ENCODE results near the gene MAGOH. TPM values are rescaled to one million over a fixed set of nuclear protein-coding genes. Genes with fewer than 3 reads are reported as not detected.

The MAGOH gene
- total RNA-seq, 1 experiment from 2014 or later, result 37.7 TPM

GRCh38 chr1:53273526-53273925 lies 35.2 kb upstream of the MAGOH start:
- no peak for DNase-seq (ENCODE audit: low read depth, low spot score)
- in situ Hi-C loops (cut with HindIII; ENCODE audit: low pct_unique_long_range_greater_than_20kb, low sequenced_read_pairs), result no loop called here

GRCh38 chr1:53272349-53272748 lies 34.0 kb upstream of the MAGOH start:
- in situ Hi-C loops (cut with HindIII; ENCODE audit: low pct_unique_long_range_greater_than_20kb, low sequenced_read_pairs), result no loop called here
- DNase-seq (ENCODE audit: low read depth, low spot score), result no peak

- DNase-seq (ENCODE audit: low read depth, low spot score), result no peak
- in situ Hi-C loops (cut with HindIII; ENCODE audit: low pct_unique_long_range_greater_than_20kb, low sequenced_read_pairs), result no loop called here
Measured at GRCh38 chr1:53271446-53272090, 33.2 kb upstream of the MAGOH start.

GRCh38 chr1:53270873-53271272 lies 32.6 kb upstream of the MAGOH start:
- DNase-seq (ENCODE audit: low read depth, low spot score), result no peak
- in situ Hi-C loops (cut with HindIII; ENCODE audit: low pct_unique_long_range_greater_than_20kb, low sequenced_read_pairs), result no loop called here

- in situ Hi-C loops (cut with HindIII; ENCODE audit: low pct_unique_long_range_greater_than_20kb, low sequenced_read_pairs), result no loop called here
- DNase-seq (ENCODE audit: low read depth, low spot score), result no peak
Measured at GRCh38 chr1:53270107-53270506, 31.8 kb upstream of the MAGOH start.

- DNase-seq (ENCODE audit: low read depth, low spot score), result no peak
- in situ Hi-C loops (cut with HindIII; ENCODE audit: low pct_unique_long_range_greater_than_20kb, low sequenced_read_pairs), result no loop called here
Measured at GRCh38 chr1:53267761-53268160, 29.4 kb upstream of the MAGOH start.

- peak; percentile 22 for DNase-seq (ENCODE audit: low read depth, low spot score)
- in situ Hi-C loops (cut with HindIII; ENCODE audit: low pct_unique_long_range_greater_than_20kb, low sequenced_read_pairs), result no loop called here
Measured at GRCh38 chr1:53266038-53266437, 27.7 kb upstream of the MAGOH start.

- DNase-seq (ENCODE audit: low read depth, low spot score), result no peak
Measured at GRCh38 chr1:53265581-53265980, 27.3 kb upstream of the MAGOH start.

GRCh38 chr1:53264048-53264447 lies 25.7 kb upstream of the MAGOH start:
- DNase-seq (ENCODE audit: low read depth, low spot score), result no peak
- in situ Hi-C loops (cut with HindIII; ENCODE audit: low pct_unique_long_range_greater_than_20kb, low sequenced_read_pairs), result no loop called here

More at GRCh38 chr1:53265581-53265980, 27.3 kb upstream of the MAGOH start:
- in situ Hi-C loops (cut with HindIII; ENCODE audit: low pct_unique_long_range_greater_than_20kb, low sequenced_read_pairs), result no loop called here

GRCh38 chr1:53262000-53262399 lies 23.7 kb upstream of the MAGOH start:
- DNase-seq (ENCODE audit: low read depth, low spot score), result no peak
- in situ Hi-C loops (cut with HindIII; ENCODE audit: low pct_unique_long_range_greater_than_20kb, low sequenced_read_pairs), result no loop called here

- DNase-seq (ENCODE audit: low read depth, low spot score), result no peak
- in situ Hi-C loops (cut with HindIII; ENCODE audit: low pct_unique_long_range_greater_than_20kb, low sequenced_read_pairs), result no loop called here
Measured at GRCh38 chr1:53260631-53261247, 22.4 kb upstream of the MAGOH start.

- in situ Hi-C loops (cut with HindIII; ENCODE audit: low pct_unique_long_range_greater_than_20kb, low sequenced_read_pairs), result no loop called here
- no peak for DNase-seq (ENCODE audit: low read depth, low spot score)
Measured at GRCh38 chr1:53259932-53260331, 21.6 kb upstream of the MAGOH start.

- in situ Hi-C loops (cut with HindIII; ENCODE audit: low pct_unique_long_range_greater_than_20kb, low sequenced_read_pairs), result no loop called here
Measured at GRCh38 chr1:53258216-53258615, 19.9 kb upstream of the MAGOH start.

GRCh38 chr1:53257454-53258081 lies 19.2 kb upstream of the MAGOH start:
- no peak for DNase-seq (ENCODE audit: low read depth, low spot score)
- in situ Hi-C loops (cut with HindIII; ENCODE audit: low pct_unique_long_range_greater_than_20kb, low sequenced_read_pairs), result no loop called here

More at GRCh38 chr1:53258216-53258615, 19.9 kb upstream of the MAGOH start:
- DNase-seq (ENCODE audit: low read depth, low spot score), result no peak

GRCh38 chr1:53256511-53257453 lies 18.5 kb upstream of the MAGOH start:
- no peak for DNase-seq (ENCODE audit: low read depth, low spot score)
- in situ Hi-C loops (cut with HindIII; ENCODE audit: low pct_unique_long_range_greater_than_20kb, low sequenced_read_pairs), result no loop called here

- in situ Hi-C loops (cut with HindIII; ENCODE audit: low pct_unique_long_range_greater_than_20kb, low sequenced_read_pairs), result no loop called here
- DNase-seq (ENCODE audit: low read depth, low spot score), result no peak
Measured at GRCh38 chr1:53255031-53255430, 16.7 kb upstream of the MAGOH start.

GRCh38 chr1:53254011-53254640 lies 15.8 kb upstream of the MAGOH start:
- DNase-seq (ENCODE audit: low read depth, low spot score), result no peak
- in situ Hi-C loops (cut with HindIII; ENCODE audit: low pct_unique_long_range_greater_than_20kb, low sequenced_read_pairs), result no loop called here

GRCh38 chr1:53250325-53250724 lies 12.0 kb upstream of the MAGOH start:
- no peak for DNase-seq (ENCODE audit: low read depth, low spot score)
- in situ Hi-C loops (cut with HindIII; ENCODE audit: low pct_unique_long_range_greater_than_20kb, low sequenced_read_pairs), result no loop called here
